Smooth muscle cell (in vitro differentiated cells): Measurements from ENCODE around the gene HSD17B7. TPM values are rescaled to one million over a fixed set of nuclear protein-coding genes. Genes with fewer than 3 reads are reported as not detected.

ENCODE experiments used
- DNase-seq: peaks from one replicate; lab custom pipeline; 2025; ENCODE audit not compliant: unreplicated experiment; lab: John Stamatoyannopoulos, UW
- H2AFZ ChIP-seq: fragments of 200-600 bp; sonication (generic); 2 replicates; pipeline ENCODE4 v1.6.0; 2016; ENCODE audit warnings: antibody characterized with exemption, low read depth, mild to moderate bottlenecking
- H3F3A ChIP-seq: fragments of 200-600 bp; sonication (generic); 2 replicates; pipeline ENCODE4 v1.6.0; 2017; ENCODE audit warnings: antibody characterized with exemption, low read depth
- H3K27ac ChIP-seq: fragments of 200-600 bp; sonication (generic); 2 replicates; pipeline ENCODE4 v1.5.1; 2016; ENCODE audit warnings: low read depth, mild to moderate bottlenecking
- H3K27me3 ChIP-seq: fragments of 200-600 bp; sonication (generic); 2 replicates; pipeline ENCODE4 v1.6.1; 2016; ENCODE audit warnings: low read depth, mild to moderate bottlenecking
- H3K36me3 ChIP-seq: fragments of 200-600 bp; sonication (generic); 2 replicates; pipeline ENCODE4 v1.5.1; 2016; ENCODE audit warnings: low read depth
- H3K4me1 ChIP-seq: fragments of 200-600 bp; sonication (generic); 2 replicates; pipeline ENCODE4 v1.5.1; 2016; ENCODE audit warnings: low read depth
- H3K4me2 ChIP-seq: fragments of 200-600 bp; sonication (generic); 2 replicates; pipeline ENCODE4 v1.6.0; 2016; ENCODE audit warnings: mild to moderate bottlenecking
- H3K4me3 ChIP-seq: fragments of 200-600 bp; sonication (generic); 2 replicates; pipeline ENCODE4 v1.5.1; 2016; ENCODE audit warnings: mild to moderate bottlenecking
- H3K79me2 ChIP-seq: fragments of 200-600 bp; sonication (generic); 2 replicates; pipeline ENCODE4 v1.6.0; 2016; ENCODE audit warnings: low read depth, mild to moderate bottlenecking
- H3K9ac ChIP-seq: fragments of 200-600 bp; sonication (generic); 2 replicates; pipeline ENCODE4 v1.6.0; 2016; ENCODE audit warnings: low read depth
- H3K9me3 ChIP-seq: fragments of 200-600 bp; sonication (generic); replicated peaks from 2 replicates; pipeline ENCODE4 v1.5.1; 2016; ENCODE audit warnings: low read depth
- H4K20me1 ChIP-seq: fragments of 200-600 bp; sonication (generic); 2 replicates; pipeline ENCODE4 v1.6.0; 2016; ENCODE audit warnings: low read depth
- CTCF ChIP-seq: fragments of 200-600 bp; sonication (generic); IDR thresholded peaks from 2 replicates; pipeline ENCODE4 v1.5.1; 2017; ENCODE audit warnings: borderline replicate concordance, mild to moderate bottlenecking, antibody characterized with exemption; ENCODE audit not compliant: insufficient read depth, poor library complexity, severe bottlenecking
- WGBS: methylation state at CpG from one replicate; pipeline ENCODE4 v1.1.7; 2016; ENCODE audit warnings: low lambda C conversion rate; 5-methylcytosine and 5-hydroxymethylcytosine counted together
- polyA plus RNA-seq: library from polyadenylated mRNA; unstranded; fragments of >200 nt; fragmentation: Nextera tagmentation; extraction: Ambion mirVana; gene quantifications from 2 replicates; pipeline ENCODE4 v1.2.1, GENCODE V29; 2016
- total RNA-seq: library from RNA; depleted of rRNA; stranded (reverse); fragments of >200 nt; gene quantifications from 2 replicates; pipeline ENCODE4 v1.2.3, GENCODE V29; 2014

HSD17B7 gene
- total and polyA plus RNA-seq, 2 experiments from 2014 or later = 12.4 to 18.9 TPM

- H3K27me3 ChIP-seq = no peaks in the 10 kb centered on the region
- DNase-seq = no peak
- H3K4me2 ChIP-seq = no peak overlapping the region
- H3K79me2 ChIP-seq = no peaks in the 10 kb centered on the region
- H4K20me1 ChIP-seq = no peaks in the 10 kb centered on the region
- TF ChIP-seq CTCF = no peak
- H3K9me3 ChIP-seq = no peaks in the 10 kb centered on the region
- H3K4me3 ChIP-seq = no peak overlapping the region
- H3K27ac ChIP-seq = no peak overlapping the region
- H2AFZ ChIP-seq = no peak overlapping the region
- H3K36me3 ChIP-seq = no peaks in the 10 kb centered on the region
- no peak overlapping the region for H3K9ac ChIP-seq
- H3K4me1 ChIP-seq = peaks cover 12% of the 10 kb centered on the region
- no peaks in the 10 kb centered on the region for H3F3A ChIP-seq
Measured at GRCh38 chr1:162857850-162858249, 67.3 kb downstream of the HSD17B7 start.

- no peaks in the 10 kb centered on the region for H3K36me3 ChIP-seq
- WGBS = 100% methylated on average over 1 of the region's 1 CpG
- H4K20me1 ChIP-seq = no peaks in the 10 kb centered on the region
- H3K27ac ChIP-seq = no peak overlapping the region
- no peak overlapping the region for H2AFZ ChIP-seq
- H3K4me3 ChIP-seq = no peak overlapping the region
- peaks cover 12% of the 10 kb centered on the region for H3K4me1 ChIP-seq
- no peak for TF ChIP-seq CTCF
- no peaks in the 10 kb centered on the region for H3K9me3 ChIP-seq
- no peaks in the 10 kb centered on the region for H3K79me2 ChIP-seq
- H3K4me2 ChIP-seq = no peak overlapping the region
- H3F3A ChIP-seq = no peaks in the 10 kb centered on the region
- H3K27me3 ChIP-seq = no peaks in the 10 kb centered on the region
- H3K9ac ChIP-seq = no peak overlapping the region
- DNase-seq = no peak
Measured at GRCh38 chr1:162859191-162859590, 68.7 kb downstream of the HSD17B7 start.

GRCh38 chr1:162861101-162861500 lies 70.6 kb downstream of the HSD17B7 start, which contains the start of gene CCDC190:
TSS of gene CCDC190 (minus strand) at chr1:162861175. CDS start at chr1:162859646, 1,529 bp downstream.
- Histone ChIP-seq H3K9me3 (no peaks in the 10 kb centered on the region), H2AFZ (peak within 1 kb of the TSS; percentile 46), H3K36me3 (no peaks in the 10 kb centered on the region), H3K4me1 (peaks cover 7% of the 10 kb centered on the region), H3K4me3 (no peak within 1 kb of the TSS), H3K27me3 (no peaks in the 10 kb centered on the region), H4K20me1 (no peaks in the 10 kb centered on the region), H3K4me2 (peak within 1 kb of the TSS; percentile 38), H3K9ac (no peak within 1 kb of the TSS), H3F3A (no peaks in the 10 kb centered on the region), H3K27ac (peak within 1 kb of the TSS; percentile 7), H3K79me2 (no peaks in the 10 kb centered on the region)
- 54% methylated on average over 4 of the region's 4 CpGs for WGBS
- no peak for TF ChIP-seq CTCF
- no peak for DNase-seq

GRCh38 chr1:162861625-162862024 lies 71.1 kb downstream of the HSD17B7 start:
- WGBS = 18% methylated on average over 5 of the region's 5 CpGs
- H3F3A ChIP-seq = no peaks in the 10 kb centered on the region

More at GRCh38 chr1:162861625-162862024, 71.1 kb downstream of the HSD17B7 start:
- H3K27ac ChIP-seq = peak overlapping the region; percentile 7
- H2AFZ ChIP-seq = peak overlapping the region; percentile 46
- H3K9me3 ChIP-seq = no peaks in the 10 kb centered on the region
- H3K4me1 ChIP-seq = peaks cover 7% of the 10 kb centered on the region
- no peak for DNase-seq
- no peaks in the 10 kb centered on the region for H3K36me3 ChIP-seq
- H3K9ac ChIP-seq = no peak overlapping the region
- H3K79me2 ChIP-seq = no peaks in the 10 kb centered on the region
- no peak overlapping the region for H3K4me3 ChIP-seq
- no peaks in the 10 kb centered on the region for H3K27me3 ChIP-seq
- TF ChIP-seq CTCF = no peak
- H4K20me1 ChIP-seq = no peaks in the 10 kb centered on the region
- H3K4me2 ChIP-seq = peak overlapping the region; percentile 38
